D341Med (cell line): ENCODE measurements around the gene SGO1.

Experiments
- DNase-seq: peaks from one replicate; pipeline ENCODE4 v3.0.0; 2012; ENCODE audit warnings: low spot score

Gene SGO1

DNA sequence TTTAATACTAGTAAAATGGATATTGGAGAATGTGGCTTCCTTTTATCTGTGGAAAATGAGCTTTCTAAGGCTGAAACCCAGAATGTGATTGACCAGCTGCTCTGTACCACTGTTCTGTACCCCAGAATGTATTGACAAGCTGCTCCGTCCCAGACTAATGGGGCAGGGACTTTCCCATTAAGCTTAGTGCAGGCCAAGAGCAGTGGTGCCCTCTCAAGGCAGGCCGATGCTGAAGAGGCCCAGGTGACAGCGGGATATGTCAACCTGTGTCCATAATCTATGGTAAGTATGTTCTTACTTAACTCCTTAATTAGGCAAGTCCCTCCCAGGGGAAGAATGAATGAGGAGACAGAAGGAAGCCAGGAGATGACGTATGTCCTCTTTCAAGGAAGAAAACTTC, 31.1 kb downstream of the SGO1 start:
- DNase-seq, result no peak

DNA sequence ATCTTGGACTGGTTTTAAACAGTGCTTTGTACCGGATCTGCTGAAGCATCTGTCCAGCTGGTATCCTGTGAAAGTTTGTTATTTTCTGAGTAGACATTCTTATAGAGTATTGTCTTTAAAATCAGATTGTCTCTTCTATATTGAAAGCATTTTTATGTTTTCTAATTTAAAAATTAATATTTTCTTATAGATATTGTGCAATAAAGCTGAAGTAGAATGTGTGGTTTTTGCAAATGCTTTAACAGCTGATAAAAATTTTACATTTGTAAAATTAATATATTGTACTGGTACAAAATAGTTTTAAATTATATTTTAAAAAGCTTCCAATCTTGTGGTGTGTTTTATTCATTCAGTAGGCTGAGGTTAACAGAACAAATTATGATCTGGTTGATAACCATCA, 31.9 kb downstream of the SGO1 start:
- DNase-seq, result no peak

DNA sequence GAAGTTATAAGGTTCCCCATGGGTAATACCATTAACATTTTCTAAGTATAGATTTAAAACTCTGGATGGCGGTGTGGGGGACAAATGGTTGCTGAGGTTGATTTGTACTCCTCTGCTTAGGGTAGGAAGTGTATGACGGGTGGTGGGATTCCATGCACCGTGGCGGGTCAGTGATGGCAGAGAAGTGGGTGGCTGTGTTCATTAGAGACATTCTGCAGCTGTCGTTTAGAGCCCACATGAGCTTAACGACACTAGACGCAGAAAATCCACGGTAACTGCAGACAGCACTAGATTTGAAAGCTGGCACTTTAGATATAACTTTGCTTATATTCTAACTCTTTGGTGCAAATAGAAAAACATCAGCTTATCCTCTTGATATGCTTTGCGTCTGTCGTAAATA, 37.5 kb downstream of the SGO1 start:
- no peak for DNase-seq

DNA sequence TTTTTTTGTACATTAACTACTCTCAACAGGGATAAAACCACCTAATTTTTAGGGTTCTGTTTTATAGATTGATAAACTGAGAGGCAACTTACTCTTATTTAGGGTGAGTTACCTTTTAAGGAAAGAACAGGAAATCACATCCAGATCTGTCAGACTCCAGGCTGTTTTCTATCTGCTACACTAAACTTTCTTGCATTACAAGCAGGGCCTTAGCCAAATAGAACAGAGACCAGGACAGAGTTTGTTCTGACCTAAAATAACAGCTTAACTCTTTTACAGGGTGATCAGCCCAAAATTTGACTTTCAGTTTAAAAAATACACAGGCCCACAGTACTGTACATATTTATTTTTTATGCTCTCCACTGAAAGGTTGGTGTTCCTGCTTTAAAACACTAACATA, 38.6 kb downstream of the SGO1 start:
- DNase-seq, result no peak

DNA sequence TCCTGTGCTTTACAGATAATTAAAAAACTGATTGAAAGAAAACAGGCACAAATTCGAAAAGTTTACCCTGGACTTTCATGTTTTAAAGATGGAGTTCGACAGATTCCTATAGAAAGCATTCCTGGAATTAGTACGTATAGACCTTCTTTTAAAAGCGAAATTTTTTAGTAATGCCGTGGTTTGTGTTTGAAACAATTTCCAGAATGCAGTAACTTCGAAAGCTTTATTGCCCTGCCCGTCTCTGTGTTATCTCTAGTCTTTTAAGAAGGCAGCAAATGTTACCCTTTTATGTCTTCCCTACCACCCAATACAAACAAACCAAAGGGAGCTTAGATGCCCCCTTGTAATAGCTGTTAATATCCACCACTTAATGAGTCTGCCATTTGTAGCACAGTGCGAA, 39.7 kb downstream of the SGO1 start:
- DNase-seq, result no peak

DNA sequence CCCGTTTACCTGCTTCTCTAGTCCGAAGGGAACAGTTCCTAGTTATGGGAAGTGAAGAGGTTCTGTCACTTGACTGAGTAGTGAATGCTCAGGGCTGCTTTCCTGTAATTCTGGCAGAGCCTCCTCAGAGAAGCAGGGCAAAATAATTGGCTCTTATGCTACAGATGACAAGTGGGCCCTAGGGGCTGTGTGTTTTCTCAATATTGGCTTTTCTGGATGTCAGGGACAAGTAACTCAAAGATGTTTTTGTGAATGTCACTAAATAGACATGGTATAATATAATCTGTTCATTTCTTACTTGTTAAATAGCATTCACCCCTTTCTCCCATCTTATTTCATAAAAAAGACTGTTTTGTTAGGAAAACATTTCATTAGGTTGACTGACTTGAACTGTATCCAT, 40.1 kb downstream of the SGO1 start:
- no peak for DNase-seq

DNA sequence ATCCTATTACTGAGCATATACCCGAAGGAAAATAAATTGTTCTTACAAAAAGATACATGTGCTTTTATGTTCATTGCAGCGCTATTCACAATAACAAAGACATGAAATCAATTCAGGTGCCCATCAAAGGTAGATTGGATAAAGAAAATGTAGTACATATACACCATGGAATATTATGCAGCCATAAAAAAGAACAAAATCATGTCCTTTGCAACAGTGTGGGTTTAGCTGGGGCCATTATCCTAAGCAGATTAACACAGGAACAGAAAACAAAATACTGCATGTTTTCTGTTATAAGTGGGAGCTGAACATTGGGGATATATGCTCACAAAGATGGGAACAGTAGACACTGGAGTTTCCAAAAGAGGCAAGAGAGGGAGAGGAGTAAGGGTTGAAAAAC, 42.5 kb downstream of the SGO1 start:
- DNase-seq, result no peak

DNA sequence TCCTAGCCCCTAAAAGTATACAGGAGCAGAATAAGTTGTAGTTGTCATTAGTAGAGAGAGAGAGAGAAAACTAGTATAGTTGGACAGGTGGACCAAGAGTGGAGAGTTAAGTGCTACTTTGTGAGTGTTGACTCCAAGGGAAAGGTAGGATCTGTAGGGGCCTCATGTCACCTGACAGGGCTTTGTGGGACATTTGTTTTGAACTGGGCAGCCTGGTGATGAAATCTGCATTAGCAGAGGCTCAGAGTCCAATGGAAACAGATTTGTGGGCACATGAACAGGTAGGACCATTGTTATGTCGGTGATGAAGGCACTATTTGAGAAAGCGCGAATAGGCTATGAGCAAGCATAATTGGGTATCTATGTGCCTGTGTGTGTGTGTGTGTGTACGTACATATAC, 43.5 kb downstream of the SGO1 start:
- no peak for DNase-seq

DNA sequence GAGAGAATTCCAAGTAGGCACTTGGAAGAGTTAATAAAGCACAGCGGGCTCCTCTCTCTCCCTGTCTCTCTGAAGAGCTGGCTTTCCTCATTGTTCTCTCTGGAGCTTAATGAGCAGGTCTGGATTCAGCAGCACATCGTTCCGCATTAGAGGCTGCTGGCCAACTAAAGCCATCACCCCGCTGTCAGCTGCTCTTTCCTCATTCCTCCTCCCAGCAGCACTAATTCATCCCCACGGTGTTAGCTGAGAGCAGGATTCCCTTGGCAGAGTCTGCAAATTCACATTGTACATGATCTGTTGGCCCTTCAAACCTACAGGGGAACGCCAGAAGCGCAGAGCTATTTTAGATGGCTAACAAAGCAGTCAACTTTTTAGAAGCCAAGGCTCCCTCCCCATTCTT, 44.2 kb downstream of the SGO1 start:
- peak; percentile 60 for DNase-seq

DNA sequence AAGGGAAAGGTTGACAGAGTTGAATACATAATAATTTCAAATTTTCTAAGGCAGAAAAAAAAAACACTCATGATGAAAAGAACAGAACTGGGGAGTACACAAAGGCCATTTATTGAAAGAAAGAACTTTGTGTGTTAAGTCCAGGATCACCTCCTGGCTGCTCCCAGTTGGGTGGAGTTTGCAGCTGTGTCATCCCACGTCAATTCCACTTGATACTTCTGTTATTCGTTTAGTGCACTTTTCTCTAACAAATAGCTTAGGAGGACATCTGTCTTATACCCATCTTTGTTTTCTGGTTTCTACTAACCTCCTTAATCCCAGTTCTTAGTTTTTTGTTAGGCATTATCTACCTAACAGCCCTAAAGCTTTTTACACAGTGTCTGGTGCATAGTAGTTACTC, 44.7 kb downstream of the SGO1 start:
- DNase-seq, result no peak

DNA sequence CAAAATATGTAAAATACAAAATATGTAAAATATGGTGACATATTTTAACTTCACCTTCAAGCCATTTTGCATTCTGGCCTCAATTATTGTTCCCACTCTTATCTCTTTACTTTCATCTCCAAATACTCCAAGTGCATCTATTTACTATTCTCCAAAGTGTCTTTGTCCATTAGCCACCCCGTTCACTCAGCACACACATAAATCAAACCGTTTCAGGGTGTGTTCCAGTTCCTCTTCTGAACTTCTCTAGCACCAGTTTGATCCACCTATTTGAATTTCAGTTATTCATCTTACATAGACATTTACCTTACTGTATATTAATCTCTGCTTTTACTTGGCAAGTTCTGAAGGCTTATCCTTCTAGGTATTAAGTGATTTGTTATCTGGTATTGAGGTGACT, 45.1 kb downstream of the SGO1 start:
- DNase-seq, result no peak

DNA sequence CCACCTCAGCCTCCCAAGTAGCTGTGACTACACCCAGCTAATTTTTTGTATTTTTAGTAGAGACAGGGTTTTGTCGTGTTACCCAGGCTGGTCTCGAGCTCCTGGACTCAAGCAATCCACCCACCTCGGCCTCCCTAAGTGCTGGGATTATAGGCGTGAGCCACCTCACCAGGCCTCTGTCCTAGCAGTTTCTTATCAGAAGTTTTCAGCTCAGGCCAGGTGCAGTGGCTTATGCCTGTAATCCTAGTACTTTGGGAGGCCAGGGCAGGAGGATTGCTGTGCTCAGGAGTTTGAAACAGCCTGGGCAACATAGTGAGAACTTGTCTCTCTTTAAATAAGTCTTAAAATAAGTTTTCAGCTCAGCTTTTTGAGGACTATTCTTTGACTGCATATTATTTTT, 48.4 kb downstream of the SGO1 start:
- DNase-seq, result no peak

DNA sequence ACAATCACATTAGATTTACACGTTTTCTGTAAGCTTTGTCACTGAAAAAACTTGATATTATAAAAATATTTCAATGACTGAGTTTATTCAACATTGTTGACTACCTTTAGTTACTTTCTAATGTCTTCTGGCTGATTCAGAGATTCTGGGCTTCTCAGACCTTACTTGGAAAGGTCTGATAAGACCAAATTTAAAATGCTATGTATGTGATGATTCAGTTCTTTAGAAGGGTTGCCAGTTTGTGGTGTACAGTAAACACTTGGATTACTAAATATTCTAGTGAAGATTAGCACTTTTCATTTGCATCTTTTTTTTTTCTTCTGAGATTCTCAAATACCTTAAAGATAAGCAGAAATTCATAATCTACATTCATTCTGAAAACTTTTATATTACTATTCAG, 49.8 kb downstream of the SGO1 start:
- DNase-seq, result no peak

DNA sequence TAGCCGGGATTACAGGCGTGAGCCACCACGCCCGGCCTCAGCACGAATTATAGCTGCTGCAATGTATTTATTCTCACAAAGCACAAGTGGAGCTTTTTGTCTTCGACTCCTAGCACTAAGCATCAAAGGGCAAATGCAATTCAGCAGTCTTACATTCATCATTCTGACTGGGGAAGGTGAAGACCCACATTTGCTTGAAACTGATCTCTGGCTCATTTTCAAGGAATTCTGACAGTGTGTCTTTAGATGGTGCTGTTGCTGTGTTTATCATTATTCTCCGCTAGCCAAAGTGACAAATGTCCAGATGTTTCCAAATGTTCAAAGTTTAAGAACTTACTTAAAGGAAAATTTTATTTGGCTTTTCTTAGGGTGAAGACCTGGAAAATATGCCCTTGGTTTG, 55.9 kb downstream of the SGO1 start:
- peak; percentile 33 for DNase-seq

DNA sequence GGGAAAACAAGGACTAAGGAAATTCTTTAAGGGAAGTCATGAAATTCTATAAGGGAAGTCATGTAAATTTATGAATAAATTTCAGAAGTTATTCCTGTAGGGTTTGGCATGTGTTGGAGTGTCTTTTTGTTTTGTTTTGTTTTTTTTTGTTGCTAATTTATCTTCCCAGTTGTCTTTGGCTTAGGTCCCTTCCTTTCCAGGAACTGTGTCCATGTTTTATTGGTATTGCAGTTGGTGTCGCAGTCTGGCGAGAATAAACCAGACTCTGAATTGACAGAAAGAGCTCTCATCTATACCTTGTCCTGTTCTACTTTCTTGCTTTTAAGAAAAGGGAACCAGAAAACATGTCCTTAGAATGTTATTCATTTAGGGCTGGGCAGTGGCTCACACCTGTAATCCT, 57.6 kb downstream of the SGO1 start:
- DNase-seq, result no peak

DNA sequence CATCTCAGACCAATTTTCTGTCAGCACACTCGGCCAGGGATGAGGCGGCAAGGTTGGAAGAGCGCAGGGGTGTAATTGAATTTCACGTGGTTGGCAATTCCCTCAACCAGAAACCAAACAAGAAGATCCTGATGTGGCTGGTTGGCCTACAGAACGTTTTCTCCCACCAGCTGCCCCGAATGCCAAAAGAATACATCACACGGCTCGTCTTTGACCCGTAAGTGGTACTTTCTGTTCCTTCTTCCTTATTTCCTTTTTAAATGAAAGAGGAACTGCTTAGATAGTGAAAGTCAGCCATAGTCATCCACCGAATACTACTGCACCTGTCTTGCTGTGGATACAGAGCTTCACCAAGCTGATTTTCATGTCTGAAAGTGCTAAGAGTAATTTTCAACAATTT, 60.1 kb downstream of the SGO1 start:
- DNase-seq, result no peak

DNA sequence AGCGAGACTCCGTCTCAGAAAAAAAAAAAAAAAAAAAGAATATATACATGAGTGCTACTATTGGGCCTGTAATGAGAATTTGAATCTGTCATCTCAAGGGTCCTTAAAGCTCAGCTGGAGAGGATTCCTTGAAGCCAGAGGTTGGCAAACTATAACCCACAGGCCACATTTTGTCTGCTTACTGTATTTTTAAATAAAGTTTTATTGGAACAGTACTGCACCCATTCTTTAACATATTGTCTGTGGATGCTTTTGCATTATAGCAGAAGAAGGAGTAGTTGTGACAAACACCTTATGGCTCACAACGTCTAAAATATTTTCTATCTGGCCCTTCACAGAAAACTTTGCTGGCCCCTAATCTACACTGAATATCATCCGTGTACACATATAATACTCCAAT, 60.7 kb downstream of the SGO1 start:
- DNase-seq, result no peak

DNA sequence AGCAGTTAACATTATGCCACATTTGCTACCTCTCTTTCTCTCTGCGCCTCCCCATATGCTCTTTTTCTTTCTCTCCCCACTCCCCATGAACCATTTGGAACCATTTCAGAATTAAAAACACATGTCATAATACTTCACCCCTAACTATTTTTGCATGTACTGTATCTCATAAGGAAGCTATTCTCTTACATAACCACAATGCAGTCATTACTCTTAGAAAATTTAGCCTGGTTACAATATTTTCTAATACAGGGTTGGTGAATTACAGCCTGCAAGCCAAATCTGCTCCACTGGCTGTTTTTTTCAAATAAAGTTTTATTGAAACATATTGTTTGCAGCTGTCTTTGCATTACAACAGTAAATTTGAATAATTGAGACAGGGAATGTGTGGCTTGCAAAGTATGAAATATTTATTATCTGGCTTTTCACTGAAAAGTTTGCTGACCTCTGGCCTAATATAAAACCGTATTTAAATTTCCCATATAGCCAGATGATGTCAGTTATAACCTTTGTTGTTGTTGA, 62.8 kb downstream of the SGO1 start:
- no peak for DNase-seq

DNA sequence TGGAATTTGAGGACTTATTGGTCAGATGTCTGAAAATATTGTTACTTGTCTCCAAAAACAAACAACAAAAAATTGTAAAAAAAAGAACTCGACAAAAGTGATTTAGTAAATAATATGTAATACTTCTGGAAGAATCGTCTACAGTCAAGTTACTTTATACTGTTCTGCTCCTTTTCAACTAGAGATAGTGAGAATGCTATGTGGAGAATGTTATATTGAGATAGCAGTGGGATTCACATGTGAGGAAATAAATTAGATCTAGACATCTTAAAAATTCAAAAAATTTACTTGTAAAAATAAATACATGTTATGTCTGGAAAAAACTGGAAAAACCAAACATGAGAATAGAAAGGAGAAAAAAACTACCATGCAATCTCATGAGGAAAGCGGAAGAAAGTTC, 64.9 kb downstream of the SGO1 start:
- no peak for DNase-seq
